KMS-11 (cell line): ENCODE results near the gene MED27.

ENCODE experiments used
- H2AFZ ChIP-seq: fragments of 200-600 bp; sonication (generic); 2 replicates; pipeline ENCODE4 v1.6.1; 2016; ENCODE audit warnings: antibody characterized with exemption, mixed run types, low read depth
- H3K27ac ChIP-seq: fragments of 200-600 bp; sonication (generic); 2 replicates; pipeline ENCODE4 v1.6.1; 2016; ENCODE audit warnings: mild to moderate bottlenecking, mixed run types
- H3K27me3 ChIP-seq: fragments of 200-600 bp; sonication (generic); 2 replicates; pipeline ENCODE4 v1.6.1; 2017; ENCODE audit warnings: mild to moderate bottlenecking, low read depth, mixed run types, moderate library complexity; ENCODE audit not compliant: insufficient read depth
- H3K36me3 ChIP-seq: fragments of 200-600 bp; sonication (generic); 2 replicates; pipeline ENCODE4 v1.6.1; 2017; ENCODE audit warnings: mild to moderate bottlenecking, mixed run types; ENCODE audit not compliant: insufficient read depth
- H3K4me1 ChIP-seq: fragments of 200-600 bp; sonication (generic); 2 replicates; pipeline ENCODE4 v1.6.1; 2016; ENCODE audit warnings: mild to moderate bottlenecking, low read depth, mixed run types; ENCODE audit not compliant: poor library complexity, severe bottlenecking
- H3K4me2 ChIP-seq: fragments of 200-600 bp; sonication (generic); 2 replicates; pipeline ENCODE4 v1.7.0; 2016; ENCODE audit warnings: mild to moderate bottlenecking, mixed run types
- H3K4me3 ChIP-seq: fragments of 200-600 bp; sonication (generic); IDR thresholded peaks from 2 replicates; pipeline ENCODE4 v1.6.1; 2017; ENCODE audit warnings: low read depth, low read length, mixed read lengths; ENCODE audit not compliant: insufficient read depth
- H3K79me2 ChIP-seq: fragments of 200-600 bp; sonication (generic); 2 replicates; pipeline ENCODE4 v1.6.1; 2016; ENCODE audit warnings: low read depth, mixed run types; ENCODE audit not compliant: insufficient read depth
- H3K9ac ChIP-seq: fragments of 200-600 bp; sonication (generic); 2 replicates; pipeline ENCODE4 v1.6.1; 2016; ENCODE audit warnings: mild to moderate bottlenecking, mixed run types
- H4K20me1 ChIP-seq: fragments of 200-600 bp; sonication (generic); 2 replicates; pipeline ENCODE4 v1.6.1; 2016; ENCODE audit warnings: mild to moderate bottlenecking, mixed run types; ENCODE audit not compliant: insufficient read depth
- TF ChIP-seq, protein P1 (sequence below): fragments of 200-600 bp; sonication (generic); conservative IDR thresholded peaks from 2 replicates; pipeline ENCODE4 v1.6.1; 2017; ENCODE audit warnings: low read depth, mild to moderate bottlenecking, antibody characterized with exemption, low read length, moderate library complexity, mixed read lengths

The MED27 gene

DNA sequence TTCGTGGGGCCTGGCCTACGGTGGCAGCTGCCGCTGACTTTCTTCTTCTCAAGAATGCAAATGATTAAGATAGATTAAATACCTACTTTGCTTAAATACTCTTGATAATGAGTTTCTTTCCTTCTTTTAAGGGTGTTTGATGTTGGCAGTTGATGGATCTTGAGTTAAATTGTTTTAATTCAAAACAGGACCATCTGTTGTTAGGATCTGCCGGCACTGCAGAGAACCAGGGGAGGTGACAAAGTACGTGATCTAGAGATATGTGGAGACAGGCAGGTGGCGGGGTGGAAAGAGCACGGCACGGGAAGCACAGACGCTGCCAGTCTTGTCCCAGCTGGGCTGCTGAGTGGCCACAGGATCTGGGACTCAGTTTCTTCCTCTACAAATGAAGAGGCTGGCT, 37.9 kb downstream of the MED27 start:
- TF ChIP-seq, protein P1, sequence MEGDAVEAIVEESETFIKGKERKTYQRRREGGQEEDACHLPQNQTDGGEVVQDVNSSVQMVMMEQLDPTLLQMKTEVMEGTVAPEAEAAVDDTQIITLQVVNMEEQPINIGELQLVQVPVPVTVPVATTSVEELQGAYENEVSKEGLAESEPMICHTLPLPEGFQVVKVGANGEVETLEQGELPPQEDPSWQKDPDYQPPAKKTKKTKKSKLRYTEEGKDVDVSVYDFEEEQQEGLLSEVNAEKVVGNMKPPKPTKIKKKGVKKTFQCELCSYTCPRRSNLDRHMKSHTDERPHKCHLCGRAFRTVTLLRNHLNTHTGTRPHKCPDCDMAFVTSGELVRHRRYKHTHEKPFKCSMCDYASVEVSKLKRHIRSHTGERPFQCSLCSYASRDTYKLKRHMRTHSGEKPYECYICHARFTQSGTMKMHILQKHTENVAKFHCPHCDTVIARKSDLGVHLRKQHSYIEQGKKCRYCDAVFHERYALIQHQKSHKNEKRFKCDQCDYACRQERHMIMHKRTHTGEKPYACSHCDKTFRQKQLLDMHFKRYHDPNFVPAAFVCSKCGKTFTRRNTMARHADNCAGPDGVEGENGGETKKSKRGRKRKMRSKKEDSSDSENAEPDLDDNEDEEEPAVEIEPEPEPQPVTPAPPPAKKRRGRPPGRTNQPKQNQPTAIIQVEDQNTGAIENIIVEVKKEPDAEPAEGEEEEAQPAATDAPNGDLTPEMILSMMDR: no peak
- Histone ChIP-seq H3K27ac (no peak overlapping the region), H3K27me3 (no peaks in the 10 kb centered on the region), H4K20me1 (no peaks in the 10 kb centered on the region; the same call in 1 of the 2 replicates), H3K4me2 (no peak overlapping the region), H3K4me1 (no peaks in the 10 kb centered on the region), H3K79me2 (0 out of 2 replicates have a peak, but pooled peaks cover 13% of the 10 kb centered on the region), H3K4me3 (no peak overlapping the region), H3K36me3 (no peaks in the 10 kb centered on the region), H2AFZ (no peak overlapping the region), H3K9ac (no peak overlapping the region)

- H3K4me1 ChIP-seq: no peaks in the 10 kb centered on the region
These were observed 38.9 kb downstream of the MED27 start for GRCh38 chr9:132040808-132041207.

GRCh38 chr9:132040246-132040645, 39.4 kb downstream of the MED27 start:
- no peaks in the 10 kb centered on the region for H4K20me1 ChIP-seq
- no peak overlapping the region for H3K4me2 ChIP-seq
- no peaks in the 10 kb centered on the region for H3K79me2 ChIP-seq
- no peaks in the 10 kb centered on the region for H3K36me3 ChIP-seq
- no peak overlapping the region for H3K4me3 ChIP-seq
- H3K9ac ChIP-seq: no peak overlapping the region
- no peaks in the 10 kb centered on the region for H3K27me3 ChIP-seq
- no peak overlapping the region for H2AFZ ChIP-seq
- no peaks in the 10 kb centered on the region for H3K4me1 ChIP-seq
- H3K27ac ChIP-seq: no peak overlapping the region
- TF ChIP-seq, protein P1: no peak

More at GRCh38 chr9:132040808-132041207, 38.9 kb downstream of the MED27 start:
- Histone ChIP-seq H3K27me3 (no peaks in the 10 kb centered on the region), H3K79me2 (0 out of 2 replicates have a peak, but pooled peaks cover 3% of the 10 kb centered on the region), H3K9ac (no peak overlapping the region), H2AFZ (no peak overlapping the region), H3K4me2 (no peak overlapping the region), H3K36me3 (no peaks in the 10 kb centered on the region), H4K20me1 (no peaks in the 10 kb centered on the region), H3K4me3 (no peak overlapping the region), H3K27ac (no peak overlapping the region)
- TF ChIP-seq, protein P1: no peak

- Histone ChIP-seq H3K4me3 (no peak overlapping the region), H3K79me2 (no peaks in the 10 kb centered on the region), H3K4me1 (no peaks in the 10 kb centered on the region), H4K20me1 (no peaks in the 10 kb centered on the region), H2AFZ (no peak overlapping the region), H3K4me2 (no peak overlapping the region), H3K9ac (no peak overlapping the region), H3K27me3 (no peaks in the 10 kb centered on the region), H3K27ac (no peak overlapping the region), H3K36me3 (no peaks in the 10 kb centered on the region)
- TF ChIP-seq, protein P1: no peak
These were observed 40.4 kb downstream of the MED27 start for GRCh38 chr9:132039284-132039683.
